Stimulated activated CD8-positive, alpha-beta memory T cell treated with anti-CD3 and anti-CD28 coated beads, Interleukin-12 subunit alpha, Interleukin-12 subunit beta, amount 100 ng/mL, for 24 hours (primary cell): Measurements from ENCODE around the gene RNF44.

Source experiments
- DNase-seq: peaks from one replicate; pipeline ENCODE4 v3.0.0-alpha.2; 2020; ENCODE audit errors: extremely low read depth

Gene RNF44

DNA sequence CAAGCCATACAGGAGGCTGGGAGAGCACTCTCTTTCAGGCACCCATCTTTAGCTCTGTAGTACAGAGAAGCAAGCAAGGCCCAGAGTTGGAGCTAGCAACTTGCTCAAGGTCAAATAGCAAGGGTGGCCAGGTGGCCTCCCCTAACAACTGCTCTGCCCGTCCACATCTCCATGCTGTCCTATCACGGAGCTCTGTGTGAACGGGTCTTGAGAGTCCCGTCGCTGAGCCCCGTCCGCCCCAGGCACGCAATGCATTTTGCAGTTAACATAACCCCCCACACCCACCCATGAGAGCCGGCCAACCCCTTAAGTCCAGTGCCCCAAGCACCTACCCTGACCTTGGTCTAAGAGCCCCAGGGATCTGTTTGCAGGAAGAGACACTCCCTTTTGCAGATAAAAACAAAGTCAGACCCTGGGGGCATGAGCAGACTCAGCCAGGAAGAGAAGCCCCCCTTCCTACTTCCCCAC, 1.5 kb downstream of the RNF44 start:
- DNase-seq, result no peak

DNA sequence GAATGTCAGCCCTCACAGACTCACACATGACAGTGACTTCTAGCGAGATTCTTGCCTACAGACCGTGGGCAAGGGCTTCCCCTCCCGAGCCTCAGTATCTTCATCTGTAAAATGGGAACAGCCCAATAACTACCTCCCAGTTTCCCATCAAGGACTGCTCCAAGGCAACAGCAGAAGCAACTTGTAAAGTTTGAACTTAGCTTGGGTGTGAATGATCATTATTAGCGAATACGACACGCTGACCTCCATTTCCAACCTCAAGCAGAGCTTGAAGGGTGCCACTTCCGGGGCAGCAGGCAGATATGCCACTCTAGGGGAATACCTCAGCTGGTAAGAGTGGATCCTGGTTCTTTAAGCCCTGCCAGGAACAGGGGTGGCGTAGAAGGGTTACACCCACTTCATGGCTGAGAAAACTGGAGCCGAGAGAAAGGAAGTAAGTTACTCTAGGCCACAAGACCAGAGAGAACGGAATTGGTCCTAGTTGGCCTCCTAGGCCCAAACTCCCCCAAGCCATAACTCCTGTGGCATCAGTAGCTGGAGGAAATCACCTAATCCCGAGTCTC, 2.0 kb downstream of the RNF44 start:
- DNase-seq, result no peak

DNA sequence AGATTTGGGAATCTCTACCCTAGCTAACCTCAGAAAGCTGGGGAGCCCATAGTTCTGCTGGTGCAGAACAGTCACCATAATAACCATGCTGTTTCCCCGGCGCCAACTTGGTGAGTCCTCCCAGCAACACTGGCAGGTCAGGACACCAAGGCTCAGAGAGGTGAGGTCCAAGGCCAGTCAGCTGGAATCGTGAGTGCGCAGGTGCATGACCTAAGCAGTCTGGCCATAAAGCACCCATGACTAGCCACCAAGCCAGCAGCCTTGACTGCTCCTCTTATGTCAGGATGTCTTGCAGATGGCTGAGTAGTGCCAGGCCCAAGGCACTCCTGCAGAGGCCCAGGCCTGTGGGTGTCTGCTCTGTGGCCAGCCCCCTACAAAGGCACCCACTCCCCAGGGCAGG, 2.6 kb downstream of the RNF44 start:
- DNase-seq, result no peak

DNA sequence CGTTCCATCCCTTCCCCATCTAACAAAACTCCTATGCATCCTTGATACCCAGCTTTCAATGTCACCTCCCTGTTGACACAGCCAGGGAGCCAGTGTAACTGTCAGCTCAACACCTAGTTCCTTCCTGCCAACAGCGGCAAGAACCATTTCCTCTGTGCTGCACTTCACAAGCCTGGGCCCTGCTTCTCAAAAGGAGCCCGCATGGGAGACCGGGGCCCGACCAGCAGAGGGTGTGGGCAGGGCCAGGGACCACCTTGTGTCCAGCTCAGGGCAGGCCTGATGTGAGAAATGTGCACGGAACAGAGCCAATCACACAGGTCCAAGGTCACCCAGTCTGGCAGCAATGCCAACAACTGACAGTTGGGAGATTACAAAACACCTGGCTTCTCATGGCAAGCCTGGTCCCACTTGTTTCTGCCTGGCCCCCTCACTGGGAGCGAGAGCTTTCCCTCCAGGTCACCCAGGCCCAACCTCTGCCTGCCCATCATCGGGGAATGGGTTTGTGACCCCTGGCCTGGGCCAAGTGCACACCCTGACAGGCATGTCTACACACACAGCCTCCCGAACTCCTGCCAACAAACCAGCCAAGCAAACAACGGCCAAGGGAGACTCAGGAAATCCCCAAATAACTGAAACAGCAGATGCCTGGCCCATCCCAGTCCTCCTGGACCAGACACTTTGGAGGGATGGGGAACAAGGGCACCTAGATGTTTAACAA, 3.1 kb downstream of the RNF44 start:
- DNase-seq, result no peak

DNA sequence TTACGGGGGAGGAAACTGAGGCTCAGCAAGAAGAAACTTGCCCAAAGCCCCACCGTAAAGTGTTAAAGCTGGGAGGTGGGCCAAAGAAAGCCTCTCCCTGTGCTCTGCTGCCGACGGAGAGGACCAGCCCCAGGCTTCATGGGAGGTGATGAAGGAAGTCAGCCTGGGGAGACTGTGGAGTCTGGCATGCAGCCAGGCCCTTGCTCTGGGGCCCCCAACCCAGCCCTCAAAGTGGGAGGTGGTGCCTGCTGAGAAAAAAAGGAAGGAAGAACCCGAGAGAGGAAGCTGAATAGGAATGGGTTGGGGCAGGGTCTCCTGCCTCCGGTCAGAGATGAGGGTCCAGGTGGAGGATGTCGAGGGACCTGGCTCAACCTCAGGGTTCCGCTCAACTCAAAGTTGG, 3.8 kb downstream of the RNF44 start:
- no peak for DNase-seq

DNA sequence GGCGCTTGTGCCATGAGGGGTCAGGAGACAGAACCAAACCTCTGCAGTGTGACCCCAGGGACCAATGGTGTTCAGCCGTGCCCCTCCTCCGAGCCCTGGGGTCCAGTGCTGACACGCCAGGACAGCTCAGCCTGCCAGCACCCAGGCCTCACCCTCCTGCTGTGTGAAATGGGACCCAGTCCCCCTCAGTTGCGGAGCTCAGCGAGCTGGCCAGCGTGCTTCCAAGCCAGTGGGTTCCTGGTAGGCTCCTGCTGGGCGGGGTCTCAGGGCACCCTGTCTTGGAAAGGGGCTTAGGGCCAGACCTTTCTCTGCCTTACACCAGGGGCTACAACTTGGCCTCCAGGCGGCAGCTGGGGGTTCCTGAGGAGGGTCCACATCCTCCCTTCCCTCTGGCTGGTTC, 4.4 kb downstream of the RNF44 start:
- DNase-seq, result no peak

DNA sequence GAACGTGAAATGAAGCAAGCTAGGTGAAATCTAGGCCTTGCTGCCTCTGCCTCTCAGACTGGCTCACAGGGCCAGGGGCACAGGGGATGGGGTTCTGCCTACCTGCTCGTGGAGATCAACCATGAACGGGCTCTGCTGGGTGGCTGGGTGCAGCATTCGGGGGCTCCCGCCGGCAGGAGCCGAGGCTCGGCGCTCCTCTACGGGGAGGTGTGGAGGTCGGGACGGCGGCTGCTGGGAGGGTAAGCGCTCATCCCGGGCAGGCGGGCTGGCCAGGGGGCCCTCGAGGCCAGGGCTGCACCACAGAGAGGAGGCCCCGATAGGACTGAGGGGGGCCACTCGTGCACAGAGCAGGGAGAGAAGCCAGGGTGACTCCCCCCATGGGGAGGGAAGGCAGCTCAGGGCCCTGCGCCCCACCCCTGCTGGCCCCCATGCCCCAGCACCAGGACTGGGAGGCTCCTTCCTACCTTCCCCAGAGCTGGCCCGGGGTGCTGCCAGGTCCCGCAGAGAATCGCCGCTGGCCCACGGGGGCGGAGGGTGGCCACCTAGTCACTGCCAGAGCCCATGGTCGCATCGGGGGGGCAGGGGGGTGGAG, 5.2 kb downstream of the RNF44 start:
- no peak for DNase-seq

DNA sequence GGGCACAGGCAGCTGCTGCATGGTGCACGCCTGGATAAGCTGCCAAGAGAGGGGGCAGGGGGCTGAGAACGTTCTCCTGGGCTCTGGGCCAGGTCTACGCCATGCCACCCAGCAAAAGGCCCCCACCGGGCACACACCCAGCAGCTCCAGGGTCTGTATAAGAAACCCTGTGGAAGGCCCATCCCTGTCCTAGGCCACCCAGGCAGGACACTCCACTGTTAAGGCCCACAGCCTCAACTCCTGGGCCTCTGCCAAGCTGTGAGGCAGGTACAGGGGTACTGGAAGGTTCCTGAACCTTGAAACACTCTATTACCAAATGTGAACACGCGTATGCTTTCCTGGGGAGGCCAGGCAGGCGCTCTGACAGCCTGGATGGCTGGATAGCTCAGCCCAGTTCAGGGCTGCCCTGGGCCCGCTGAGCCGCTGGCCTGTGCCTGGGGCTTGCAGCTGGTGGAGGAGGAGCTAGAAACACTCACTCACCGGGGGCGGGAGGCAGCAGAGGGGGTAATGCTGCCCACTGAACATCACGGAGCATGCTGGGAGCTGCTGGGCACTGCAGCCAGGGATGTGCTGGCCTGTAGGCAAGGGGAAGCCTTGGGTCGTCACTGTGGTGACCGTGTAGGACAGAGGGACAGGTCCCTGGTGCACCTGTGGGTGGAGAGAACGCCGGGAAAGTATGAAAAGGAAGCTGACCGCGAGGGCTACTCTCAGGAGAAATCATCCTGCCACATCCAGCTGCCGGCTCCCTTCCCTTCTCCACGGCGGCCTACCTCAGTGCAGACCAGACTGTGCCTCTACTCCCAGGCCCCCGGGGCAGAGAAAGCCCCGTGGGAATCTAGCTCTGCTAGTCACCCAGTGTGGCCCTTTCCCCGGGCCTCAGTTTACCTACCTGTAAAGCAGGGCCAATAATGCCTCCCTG, 6.0 kb downstream of the RNF44 start:
- DNase-seq, result no peak

DNA sequence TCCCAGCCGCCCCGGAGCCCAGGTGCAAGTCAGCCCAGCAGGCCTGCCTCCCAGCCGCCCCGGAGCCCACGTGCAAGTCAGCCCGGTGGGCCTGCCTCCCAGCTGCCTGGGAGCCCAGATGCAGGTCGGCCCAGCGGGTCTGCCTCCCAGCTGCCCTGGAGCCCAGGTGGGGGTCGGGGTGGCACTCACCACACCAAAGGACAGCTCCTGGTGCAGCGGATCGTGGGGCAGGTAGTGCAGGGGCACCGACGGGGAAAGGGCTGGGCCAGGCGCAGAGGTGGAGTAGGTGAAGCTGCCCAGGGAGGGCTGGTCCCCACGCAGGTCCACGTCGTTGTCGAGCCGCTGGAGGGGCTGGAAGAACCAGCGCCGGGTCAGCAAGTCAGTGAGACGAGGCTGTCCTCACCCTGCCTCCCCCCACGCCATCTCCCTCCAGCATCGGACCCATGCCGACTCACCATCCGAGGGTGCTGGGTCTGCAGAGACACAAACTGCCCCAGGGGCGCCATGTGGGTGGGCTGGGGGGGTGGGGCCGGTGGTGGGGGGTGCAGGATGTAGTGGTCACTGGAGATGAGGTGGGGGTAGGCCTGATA, 6.7 kb downstream of the RNF44 start:
- DNase-seq, result no peak

DNA sequence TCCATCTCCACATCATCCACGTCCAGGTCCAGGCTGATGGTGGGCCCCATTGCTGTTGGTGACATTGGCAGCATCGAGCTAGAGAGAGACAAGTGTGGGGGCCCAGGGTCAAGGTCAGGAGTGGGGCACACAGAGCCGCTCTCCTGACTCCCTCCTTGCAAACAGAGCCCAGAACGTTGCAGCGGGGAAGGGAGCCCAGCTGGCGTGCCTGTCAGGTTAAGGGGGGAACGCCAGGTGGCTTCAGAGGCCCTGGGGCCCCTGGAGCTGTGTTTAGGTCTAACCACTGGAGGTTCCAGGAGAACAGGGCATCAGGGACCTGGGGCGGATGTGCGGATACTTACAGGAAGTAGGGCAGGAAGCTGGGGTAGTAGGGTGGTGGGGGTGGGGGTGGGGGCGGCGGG, 7.5 kb downstream of the RNF44 start:
- no peak for DNase-seq

DNA sequence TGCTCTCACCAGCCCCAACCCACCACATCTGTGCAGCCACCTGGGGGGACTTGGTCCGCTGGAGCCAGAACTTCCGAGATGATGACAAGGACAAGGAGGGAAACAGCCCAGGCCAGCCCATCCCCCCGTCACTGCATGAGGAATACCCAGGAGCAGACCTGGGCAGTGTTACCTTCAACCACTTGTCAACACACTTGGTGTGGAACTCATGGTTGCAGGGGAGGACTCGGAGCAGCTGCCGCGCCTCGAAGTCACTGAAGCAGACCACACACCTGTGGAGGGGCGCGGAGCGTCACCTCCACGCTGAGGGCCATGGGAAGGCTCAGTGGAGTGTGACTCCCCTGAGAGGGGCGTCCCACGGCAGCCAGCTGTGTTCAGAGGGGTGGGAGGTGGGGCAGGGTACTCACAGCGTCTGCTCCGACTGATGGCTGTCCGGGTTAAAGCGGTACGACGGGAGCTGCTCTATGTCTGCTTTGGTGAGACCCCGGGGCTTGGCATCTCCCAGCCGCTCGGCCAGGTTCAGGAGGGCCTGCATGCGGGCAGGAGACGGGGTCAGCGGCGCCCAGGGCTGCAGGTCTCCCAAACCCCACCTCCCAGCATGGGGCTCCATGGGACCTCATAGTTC, 8.0 kb downstream of the RNF44 start:
- no peak for DNase-seq

DNA sequence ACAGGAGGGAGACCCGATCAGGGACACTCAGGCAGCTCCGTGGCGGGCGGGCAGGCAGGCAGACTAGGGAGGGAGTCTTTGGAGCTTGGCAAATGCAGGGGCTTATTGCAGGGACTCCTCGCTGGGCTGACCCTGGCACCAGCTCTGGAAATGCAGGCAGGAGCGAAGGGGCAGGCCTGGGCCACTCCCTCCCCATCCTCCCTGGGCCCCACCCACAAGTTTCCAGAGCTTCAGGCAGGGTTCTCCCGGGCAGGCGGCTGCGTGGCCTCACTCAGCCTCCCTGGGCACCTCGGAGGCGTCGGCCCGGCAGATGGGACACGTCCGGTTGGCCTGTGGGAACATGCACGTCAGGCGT, 8.5 kb downstream of the RNF44 start:
- DNase-seq, result no peak

DNA sequence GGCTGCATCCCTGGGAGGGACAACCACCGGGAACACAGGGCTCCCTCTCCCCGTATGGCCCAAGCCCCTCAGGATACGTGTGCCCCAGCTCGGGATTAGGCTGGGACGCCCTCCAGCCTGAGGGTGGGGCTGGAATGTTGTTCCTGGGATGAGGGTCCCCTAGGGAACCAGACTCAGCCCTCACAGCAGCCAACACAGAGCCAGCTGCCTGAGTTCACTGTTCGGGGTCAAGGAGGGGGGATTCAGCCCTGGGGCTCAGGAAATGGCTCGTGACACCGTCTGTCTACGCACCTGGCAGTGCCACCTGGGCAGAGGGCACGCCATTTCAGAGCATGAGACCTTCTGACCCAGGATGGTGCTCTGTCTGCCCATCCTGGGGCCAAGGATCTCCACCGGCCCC, 8.9 kb downstream of the RNF44 start:
- no peak for DNase-seq

DNA sequence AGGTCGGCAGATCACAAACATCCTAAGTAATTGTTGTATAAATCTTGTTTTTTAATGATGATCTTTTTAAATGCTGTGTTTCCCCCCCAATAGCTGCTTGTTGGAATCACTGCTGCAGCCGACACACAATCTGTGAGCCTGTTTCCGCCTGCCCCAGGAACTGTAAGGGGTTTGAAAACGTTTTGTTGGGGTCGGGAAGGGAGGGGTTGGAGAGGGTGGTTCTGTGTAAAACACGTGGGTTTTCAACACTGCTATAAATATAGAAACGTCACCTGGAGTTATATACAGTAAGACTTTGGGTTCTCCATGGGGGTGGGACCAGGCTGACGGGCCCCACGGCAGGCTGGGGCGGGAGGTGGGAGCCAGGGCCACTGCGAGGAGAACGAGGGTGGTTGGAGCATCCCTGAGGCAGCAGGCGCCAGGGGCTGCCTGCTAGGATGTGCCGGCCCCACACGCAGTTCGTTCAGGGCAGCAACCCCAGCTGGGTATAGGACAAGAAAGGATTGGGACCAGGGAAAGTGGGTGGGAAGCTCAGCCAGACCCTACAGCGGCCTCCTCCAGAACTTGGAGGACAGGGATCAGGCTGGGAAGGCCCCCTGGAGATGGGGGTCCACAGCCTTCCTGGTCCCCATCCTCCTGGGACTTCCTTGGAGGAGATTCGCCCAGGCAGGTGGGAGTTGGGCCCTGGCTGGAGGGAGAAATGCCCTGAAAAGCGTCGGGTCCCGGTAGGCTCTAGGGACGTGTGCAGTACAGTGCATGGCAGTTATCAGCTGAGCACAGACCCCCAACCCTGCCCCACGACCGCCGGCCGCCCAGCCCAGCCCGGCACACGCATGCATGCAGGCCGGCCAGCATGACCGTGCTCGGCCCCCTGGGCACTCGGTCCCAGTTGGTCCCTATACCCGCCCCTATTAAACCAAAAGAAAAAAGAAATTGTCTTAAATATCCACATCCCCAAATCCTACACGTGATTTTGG, 9.7 kb downstream of the RNF44 start:
- no peak for DNase-seq

DNA sequence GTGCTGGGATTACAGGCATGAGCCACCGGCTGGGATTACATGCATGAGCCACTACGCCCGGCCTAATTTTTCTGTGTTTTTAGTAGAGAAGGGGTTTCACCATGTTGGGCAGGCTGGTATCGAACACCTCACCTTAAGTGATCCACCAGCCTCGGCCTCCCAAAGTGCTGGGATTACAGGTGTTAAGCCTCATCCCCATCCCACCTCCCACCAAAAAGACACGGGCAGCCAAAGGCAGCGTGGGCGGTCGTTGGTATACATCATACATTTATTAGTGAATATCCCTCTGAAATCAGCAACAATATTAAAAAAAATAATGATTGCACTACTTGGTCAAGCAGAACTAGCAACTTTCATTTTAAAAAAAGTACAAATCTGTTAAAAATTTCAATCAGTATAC, 10.7 kb downstream of the RNF44 start:
- no peak for DNase-seq

DNA sequence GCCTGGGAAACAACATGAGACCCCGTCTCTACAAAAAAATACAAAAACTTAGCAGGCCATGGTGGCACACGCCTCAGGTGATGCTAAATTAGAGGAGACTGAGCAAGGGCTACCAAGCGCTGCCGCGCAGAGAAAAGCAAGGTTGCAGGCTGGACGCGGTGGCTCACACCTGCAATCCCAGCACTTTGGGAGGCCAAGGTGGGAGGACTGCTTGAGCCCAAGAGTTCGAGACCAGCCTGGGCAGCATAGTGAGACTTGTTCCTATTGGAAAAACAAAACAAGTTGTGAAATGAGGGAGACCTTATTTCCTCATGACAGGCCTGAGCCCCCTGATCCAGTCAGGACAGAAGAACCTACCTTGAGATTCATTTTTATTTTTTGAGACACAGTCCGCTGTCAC, 11.5 kb downstream of the RNF44 start:
- DNase-seq, result no peak

DNA sequence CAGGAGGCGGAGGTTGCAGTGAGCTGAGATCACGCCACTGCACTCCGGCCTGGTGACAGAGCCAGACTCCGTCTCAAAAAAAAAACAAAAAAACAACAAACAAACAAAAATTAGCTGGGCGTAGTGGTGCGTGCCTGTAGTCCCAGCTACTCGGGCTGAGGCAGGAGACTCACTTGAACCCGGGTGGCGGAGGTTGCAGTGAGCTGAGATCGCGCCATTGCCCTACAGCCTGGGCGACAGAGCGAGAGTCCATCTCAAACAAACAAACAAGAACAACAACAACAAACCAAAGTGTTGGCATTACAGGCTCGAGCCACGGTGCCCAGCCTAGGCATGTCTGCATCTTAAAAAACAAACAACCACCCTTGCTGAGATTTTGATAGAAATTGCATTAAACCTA, 12.2 kb downstream of the RNF44 start:
- no peak for DNase-seq

DNA sequence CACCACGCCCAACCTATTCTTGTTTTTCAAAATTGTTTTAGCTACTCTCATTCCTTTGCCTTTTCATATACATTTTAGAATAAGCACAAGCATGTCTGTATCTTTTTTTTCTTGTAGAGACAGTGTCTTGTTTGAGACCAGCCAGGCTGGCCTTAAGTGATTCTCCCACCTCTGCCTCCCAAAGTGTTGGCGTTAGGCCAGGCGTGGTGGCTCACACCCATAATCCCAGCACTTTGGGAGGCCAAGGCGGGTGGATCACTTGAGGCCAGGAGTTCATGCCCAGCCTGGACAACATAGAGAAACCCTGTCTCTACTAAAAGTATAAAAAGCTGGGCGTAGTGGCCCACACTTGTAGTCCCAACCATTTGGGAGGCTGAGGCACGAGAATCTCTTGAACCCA, 13.1 kb downstream of the RNF44 start:
- DNase-seq, result no peak

DNA sequence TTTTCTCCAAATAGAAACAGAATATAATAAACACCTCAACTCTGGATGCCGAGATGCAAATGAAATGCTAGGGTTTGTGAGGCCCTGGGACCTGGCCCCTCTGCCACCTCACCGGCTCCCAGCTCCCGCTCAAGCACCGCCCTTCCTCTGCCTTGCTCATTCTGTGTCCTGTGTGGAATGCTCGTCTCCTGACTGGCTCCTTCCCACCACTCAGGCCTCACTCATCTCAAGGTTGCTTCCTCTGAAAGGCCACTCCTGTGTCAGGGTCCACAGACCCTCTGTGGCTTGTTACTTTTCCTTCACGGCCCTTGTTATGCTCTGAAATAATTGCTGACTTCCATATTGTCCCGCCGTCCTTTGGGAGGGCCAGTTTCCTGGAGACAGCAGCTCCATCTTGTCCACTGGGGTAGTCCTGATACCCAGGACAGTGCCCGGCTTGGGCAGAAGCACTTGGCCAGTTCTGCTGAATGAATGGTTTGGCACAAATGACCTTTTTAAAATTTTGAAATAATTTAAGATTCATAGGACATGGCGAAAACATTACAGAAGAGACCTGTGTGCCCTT, 15.4 kb downstream of the RNF44 start:
- DNase-seq, result no peak

DNA sequence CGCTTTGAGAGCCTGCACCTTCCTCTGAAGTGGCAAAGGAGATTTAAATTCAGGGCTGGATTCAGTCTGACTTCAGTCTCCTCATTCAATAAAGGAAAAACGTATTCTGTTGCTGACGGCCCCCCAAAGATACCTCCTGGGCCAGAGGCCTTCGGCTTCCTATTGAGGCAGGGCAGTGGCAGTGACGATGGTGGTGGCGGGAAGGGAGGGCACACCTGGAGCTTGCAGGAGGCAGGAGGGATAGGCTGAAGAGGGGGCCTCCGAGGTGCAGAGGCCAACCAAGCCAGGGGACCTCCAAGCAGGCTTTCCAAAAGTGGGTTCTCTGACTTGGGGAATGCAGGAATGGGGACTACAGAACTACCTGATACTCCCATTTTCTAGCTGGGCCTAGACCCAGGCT, 15.9 kb downstream of the RNF44 start:
- no peak for DNase-seq
